ENCODE data around the gene MIGA1.

Gene MIGA1

GRCh38 chr1:77874804-77875445 is 95.5 kb downstream of the MIGA1 start:
- no peak for TF ChIP-seq CTCF (conservative IDR thresholded peaks at IDR 0.05; ENCODE audit: low read length)
- peak; percentile 3 for DNase-seq (ENCODE audit: low read depth)
- no peak overlapping the region for H3K4me3 ChIP-seq (ENCODE audit: low read length)

GRCh38 chr1:77876884-77877283 is 97.4 kb downstream of the MIGA1 start:
- peak; percentile 39 for DNase-seq (ENCODE audit: low read depth)
- no peak overlapping the region for H3K4me3 ChIP-seq (ENCODE audit: low read length)
- TF ChIP-seq CTCF (conservative IDR thresholded peaks at IDR 0.05; ENCODE audit: low read length), result no peak

- H3K4me3 ChIP-seq (ENCODE audit: low read length), result no peak overlapping the region
- DNase-seq (ENCODE audit: low read depth), result no peak
- no peak for TF ChIP-seq CTCF (conservative IDR thresholded peaks at IDR 0.05; ENCODE audit: low read length)
These were observed 101.6 kb downstream of the MIGA1 start for GRCh38 chr1:77881061-77881460.

GRCh38 chr1:77882411-77882810 is 103.0 kb downstream of the MIGA1 start:
- DNase-seq (ENCODE audit: low read depth), result no peak
- TF ChIP-seq CTCF (conservative IDR thresholded peaks at IDR 0.05; ENCODE audit: low read length), result no peak

GRCh38 chr1:77888081-77888780 is 108.8 kb downstream of the MIGA1 start, which contains the start of gene NEXN:
TSS of gene NEXN (plus strand) at chr1:77888624. CDS start at chr1:77916107, 27,483 bp downstream.
- TF ChIP-seq CTCF (conservative IDR thresholded peaks at IDR 0.05; ENCODE audit: low read length), result peak; percentile 27
- peak within 1 kb of the TSS; percentile 92 for H3K4me3 ChIP-seq (ENCODE audit: low read length)
- DNase-seq (ENCODE audit: low read depth), result peak; percentile 87

More at GRCh38 chr1:77882411-77882810, 103.0 kb downstream of the MIGA1 start:
- no peak overlapping the region for H3K4me3 ChIP-seq (ENCODE audit: low read length)

GRCh38 chr1:77888781-77889642 is 109.6 kb downstream of the MIGA1 start:
- no peak for TF ChIP-seq CTCF (conservative IDR thresholded peaks at IDR 0.05; ENCODE audit: low read length)
- DNase-seq (ENCODE audit: low read depth), result peak; percentile 60
- H3K4me3 ChIP-seq (ENCODE audit: low read length), result peak overlapping the region; percentile 92
